ENCODE data around the gene OLFM1. TPM values are rescaled to one million over a fixed set of nuclear protein-coding genes. Genes with fewer than 3 reads are reported as not detected.

OLFM1 gene
- total RNA-seq, 2 donors from 2014 or later, result 11.0 to 23.2 TPM

GRCh38 chr9:135167849-135168655 lies 80.6 kb downstream of the OLFM1 start:
- Histone ChIP-seq H3K9me3 (ENCODE audit: control insufficient read depth, low read length) (no peaks in the 10 kb centered on the region), H3K4me1 (ENCODE audit: control insufficient read depth, insufficient read depth, low read length) (no peaks in the 10 kb centered on the region), H3K36me3 (ENCODE audit: control insufficient read depth, insufficient read depth, low read length) (no peaks in the 10 kb centered on the region), H3K9ac (ENCODE audit: extremely low read depth, low read length, poor library complexity, severe bottlenecking) (no peak overlapping the region), H3K4me3 (ENCODE audit: low read length) (no peak overlapping the region), H3K27me3 (ENCODE audit: control insufficient read depth, insufficient read depth, low read length, poor library complexity, severe bottlenecking) (no peaks in the 10 kb centered on the region), H3K27ac (ENCODE audit: low read depth, low read length) (no peak overlapping the region)
- no peak for DNase-seq
- peaks cover 2% of the 10 kb centered on the region for H3K9me3 Mint-ChIP-seq
- TF ChIP-seq CTCF (conservative IDR thresholded peaks at IDR 0.05), result no peak
- peaks cover 2% of the 10 kb centered on the region for H3K27me3 Mint-ChIP-seq (ENCODE audit: insufficient read depth)
- peaks cover 8% of the 10 kb centered on the region for H3K4me1 Mint-ChIP-seq
- no peak overlapping the region for H3K27ac Mint-ChIP-seq
- H3K36me3 Mint-ChIP-seq (ENCODE audit: low read depth), result no peaks in the 10 kb centered on the region
- no peak overlapping the region for H3K4me3 Mint-ChIP-seq
- 90 to 94% methylated on average over 18 to 23 of the region's 23 CpGs for WGBS, 2 experiments (ENCODE audit: insufficient coverage in 1 of 2, insufficient read length in 1 of 2)

GRCh38 chr9:135169709-135170226 lies 82.3 kb downstream of the OLFM1 start:
- Mint-ChIP-seq H3K9me3 (peaks cover 2% of the 10 kb centered on the region), H3K27me3 (ENCODE audit: insufficient read depth) (peaks cover 2% of the 10 kb centered on the region), H3K27ac (no peak overlapping the region), H3K36me3 (ENCODE audit: low read depth) (no peaks in the 10 kb centered on the region), H3K4me1 (peaks cover 8% of the 10 kb centered on the region), H3K4me3 (no peak overlapping the region)
- Histone ChIP-seq H3K9ac (ENCODE audit: extremely low read depth, low read length, poor library complexity, severe bottlenecking) (no peak overlapping the region), H3K4me1 (ENCODE audit: control insufficient read depth, insufficient read depth, low read length) (no peaks in the 10 kb centered on the region), H3K36me3 (ENCODE audit: control insufficient read depth, insufficient read depth, low read length) (no peaks in the 10 kb centered on the region), H3K4me3 (ENCODE audit: low read length) (no peak overlapping the region), H3K9me3 (ENCODE audit: control insufficient read depth, low read length) (no peaks in the 10 kb centered on the region), H3K27me3 (ENCODE audit: control insufficient read depth, insufficient read depth, low read length, poor library complexity, severe bottlenecking) (no peaks in the 10 kb centered on the region), H3K27ac (ENCODE audit: low read depth, low read length) (no peak overlapping the region)
- 83 to 87% methylated on average over 9 to 10 of the region's 10 CpGs for WGBS, 2 experiments (ENCODE audit: insufficient coverage in 1 of 2, insufficient read length in 1 of 2)
- DNase-seq, result no peak
- no peak for TF ChIP-seq CTCF (conservative IDR thresholded peaks at IDR 0.05)

GRCh38 chr9:135170535-135170934 lies 83.1 kb downstream of the OLFM1 start:
- WGBS, 2 experiments (ENCODE audit: insufficient coverage in 1 of 2, insufficient read length in 1 of 2), result 89 to 90% methylated on average over 13 to 14 of the region's 14 CpGs
- H3K4me3 ChIP-seq (ENCODE audit: low read length), result no peak overlapping the region
- no peak for DNase-seq
- H3K9me3 ChIP-seq (ENCODE audit: control insufficient read depth, low read length), result no peaks in the 10 kb centered on the region
- H3K27me3 Mint-ChIP-seq (ENCODE audit: insufficient read depth), result peaks cover 2% of the 10 kb centered on the region
- no peak for TF ChIP-seq CTCF (conservative IDR thresholded peaks at IDR 0.05)
- H3K9ac ChIP-seq (ENCODE audit: extremely low read depth, low read length, poor library complexity, severe bottlenecking), result no peak overlapping the region
- H3K4me1 ChIP-seq (ENCODE audit: control insufficient read depth, insufficient read depth, low read length), result no peaks in the 10 kb centered on the region
- no peaks in the 10 kb centered on the region for H3K36me3 ChIP-seq (ENCODE audit: control insufficient read depth, insufficient read depth, low read length)
- H3K36me3 Mint-ChIP-seq (ENCODE audit: low read depth), result no peaks in the 10 kb centered on the region
- no peaks in the 10 kb centered on the region for H3K27me3 ChIP-seq (ENCODE audit: control insufficient read depth, insufficient read depth, low read length, poor library complexity, severe bottlenecking)
- no peak overlapping the region for H3K27ac Mint-ChIP-seq
- no peak overlapping the region for H3K4me3 Mint-ChIP-seq
- H3K9me3 Mint-ChIP-seq, result peaks cover 2% of the 10 kb centered on the region
- H3K4me1 Mint-ChIP-seq, result peaks cover 6% of the 10 kb centered on the region
- H3K27ac ChIP-seq (ENCODE audit: low read depth, low read length), result no peak overlapping the region

Other genes with a start within 250 kb of the OLFM1 start
- gene FCN2, start 206.9 kb upstream of the OLFM1 start, total RNA-seq, result not detected
- not detected for gene FCN1, start 169.8 kb upstream of the OLFM1 start, total RNA-seq